D721Med (cell line): ENCODE measurements around the gene DEGS1.
"Not testable (repeated sequence)": the region's sequence is repeated elsewhere in the genome, so short reads cannot be mapped to it uniquely, and the experiment has no call there.

Experiments used
- DNase-seq: peaks from one replicate; pipeline ENCODE4 v3.0.0; 2011; ENCODE audit warnings: low spot score; ENCODE audit not compliant: insufficient read length
- FAIRE-seq: peaks from 2 replicates; lab custom pipeline; 2011; peaks lifted over from hg19 to GRCh38; lab: Jason Lieb, UNC
- TF ChIP-seq, protein P1 (sequence below): IDR thresholded peaks from 2 replicates; pipeline ENCODE4 v1.5.1; 2012; ENCODE audit warnings: mild to moderate bottlenecking, control low read depth; ENCODE audit not compliant: insufficient read depth; ENCODE audit errors: missing control alignments

DEGS1 gene

DNA sequence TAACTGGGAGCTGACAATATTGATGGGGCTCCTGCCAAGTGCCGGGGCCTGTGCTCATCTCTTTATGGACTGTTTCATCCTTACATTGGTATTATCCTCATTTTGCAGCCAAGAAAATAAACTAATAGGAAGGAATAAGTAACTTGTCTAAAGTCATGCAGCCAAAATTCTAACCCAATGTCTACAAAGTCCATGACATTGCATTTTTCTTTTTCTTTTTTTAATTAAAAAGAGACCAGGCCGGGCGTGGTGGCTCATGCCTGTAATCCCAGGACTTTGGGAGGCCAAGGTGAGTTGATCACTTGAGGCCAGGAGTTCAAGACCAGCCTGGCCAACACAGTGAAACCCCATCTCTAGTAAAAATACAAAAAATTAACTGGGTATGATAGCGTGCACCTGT is 18.8 kb downstream of the DEGS1 start:
- DNase-seq (no peak), FAIRE-seq (no peak)
- TF ChIP-seq, protein P1, sequence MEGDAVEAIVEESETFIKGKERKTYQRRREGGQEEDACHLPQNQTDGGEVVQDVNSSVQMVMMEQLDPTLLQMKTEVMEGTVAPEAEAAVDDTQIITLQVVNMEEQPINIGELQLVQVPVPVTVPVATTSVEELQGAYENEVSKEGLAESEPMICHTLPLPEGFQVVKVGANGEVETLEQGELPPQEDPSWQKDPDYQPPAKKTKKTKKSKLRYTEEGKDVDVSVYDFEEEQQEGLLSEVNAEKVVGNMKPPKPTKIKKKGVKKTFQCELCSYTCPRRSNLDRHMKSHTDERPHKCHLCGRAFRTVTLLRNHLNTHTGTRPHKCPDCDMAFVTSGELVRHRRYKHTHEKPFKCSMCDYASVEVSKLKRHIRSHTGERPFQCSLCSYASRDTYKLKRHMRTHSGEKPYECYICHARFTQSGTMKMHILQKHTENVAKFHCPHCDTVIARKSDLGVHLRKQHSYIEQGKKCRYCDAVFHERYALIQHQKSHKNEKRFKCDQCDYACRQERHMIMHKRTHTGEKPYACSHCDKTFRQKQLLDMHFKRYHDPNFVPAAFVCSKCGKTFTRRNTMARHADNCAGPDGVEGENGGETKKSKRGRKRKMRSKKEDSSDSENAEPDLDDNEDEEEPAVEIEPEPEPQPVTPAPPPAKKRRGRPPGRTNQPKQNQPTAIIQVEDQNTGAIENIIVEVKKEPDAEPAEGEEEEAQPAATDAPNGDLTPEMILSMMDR, result no peak

DNA sequence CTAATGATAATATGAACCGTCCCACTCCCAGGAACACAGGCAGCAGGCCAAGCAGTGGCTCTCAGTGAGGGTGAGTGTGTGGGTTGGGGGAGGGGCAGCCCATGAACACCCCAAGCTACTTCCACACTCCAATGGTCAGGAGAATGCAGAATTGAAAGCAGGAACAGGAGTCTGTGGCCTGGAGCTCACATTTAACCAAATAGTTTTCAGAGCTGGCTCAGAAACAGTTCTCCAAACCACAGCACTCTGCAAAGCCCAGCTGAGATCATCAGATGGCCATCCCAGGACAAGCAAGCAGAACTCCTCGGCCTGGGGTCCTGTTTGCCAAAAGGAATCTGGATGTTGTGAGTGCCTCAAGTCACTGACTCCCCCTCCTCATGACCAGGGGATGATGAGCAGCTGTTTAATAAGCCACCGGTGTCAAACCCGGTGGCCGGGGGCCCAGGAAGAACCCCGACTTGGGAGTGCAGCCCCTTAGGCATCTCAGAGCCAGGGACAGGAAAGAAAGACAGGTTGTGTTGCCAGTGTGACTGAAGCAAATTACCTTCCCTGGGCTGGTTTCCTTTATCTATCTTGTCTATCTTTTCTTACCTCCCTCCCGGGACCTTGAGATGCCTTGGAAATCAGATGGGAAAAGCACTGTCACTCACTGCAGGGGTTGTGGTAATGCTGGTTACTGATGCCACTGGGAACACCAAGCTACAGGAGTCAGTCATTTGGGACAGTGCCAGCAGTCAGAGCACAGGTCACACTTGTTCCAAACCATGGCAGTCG is 20.4 kb downstream of the DEGS1 start:
- TF ChIP-seq, protein P1, result no peak
- DNase-seq (no peak), FAIRE-seq (no peak)

DNA sequence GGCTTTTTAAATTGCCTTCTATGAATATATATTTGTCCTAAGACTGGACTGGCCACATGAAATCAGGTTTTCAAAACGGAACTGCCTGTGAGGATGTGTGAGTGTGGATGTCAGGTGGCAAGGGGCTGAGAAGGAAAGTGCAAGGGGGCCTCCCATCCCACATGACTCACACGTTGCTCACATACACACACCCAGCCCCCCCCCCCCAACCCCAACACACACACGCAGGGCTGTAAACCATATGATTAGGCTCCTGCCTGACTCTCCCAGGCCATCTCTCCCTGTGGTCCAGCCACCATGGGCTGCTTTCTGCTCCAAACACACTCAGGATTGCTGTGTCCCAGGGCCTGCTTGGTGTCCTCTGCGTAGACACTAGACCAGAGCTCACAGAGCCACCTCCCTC is 22.4 kb downstream of the DEGS1 start:
- DNase-seq (no peak), FAIRE-seq (no peak)
- TF ChIP-seq, protein P1, result no peak

DNA sequence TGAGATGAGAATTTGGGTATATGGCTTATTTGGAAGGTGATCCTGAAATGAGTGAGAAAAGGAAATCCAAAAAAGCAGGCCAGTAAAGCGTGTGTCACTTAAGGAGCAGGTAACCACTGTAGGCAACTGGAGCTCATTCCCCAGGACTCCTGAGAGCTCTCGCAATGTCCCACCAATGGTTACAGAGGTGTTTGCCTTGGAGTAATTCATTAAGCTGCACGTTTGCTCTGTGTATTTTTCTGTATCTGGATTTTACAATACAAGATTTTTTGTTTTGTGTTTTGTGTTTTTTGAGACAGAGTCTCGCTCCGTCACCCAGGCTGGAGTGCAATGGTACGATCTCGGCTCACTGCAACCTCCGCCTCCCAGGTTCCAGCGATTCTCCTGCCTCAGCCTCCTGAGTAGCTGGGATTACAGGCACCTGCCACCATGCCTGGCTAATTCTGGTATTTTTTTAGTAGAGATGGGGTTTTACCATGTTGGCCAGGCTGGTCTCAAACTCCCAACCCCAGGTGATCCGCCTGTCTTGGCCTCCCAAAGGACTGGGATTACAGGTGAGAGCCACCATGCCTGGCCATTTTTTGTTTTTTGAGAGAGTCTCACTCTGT is 23.0 kb downstream of the DEGS1 start:
- FAIRE-seq, DNase-seq: not testable (repeated sequence)

DNA sequence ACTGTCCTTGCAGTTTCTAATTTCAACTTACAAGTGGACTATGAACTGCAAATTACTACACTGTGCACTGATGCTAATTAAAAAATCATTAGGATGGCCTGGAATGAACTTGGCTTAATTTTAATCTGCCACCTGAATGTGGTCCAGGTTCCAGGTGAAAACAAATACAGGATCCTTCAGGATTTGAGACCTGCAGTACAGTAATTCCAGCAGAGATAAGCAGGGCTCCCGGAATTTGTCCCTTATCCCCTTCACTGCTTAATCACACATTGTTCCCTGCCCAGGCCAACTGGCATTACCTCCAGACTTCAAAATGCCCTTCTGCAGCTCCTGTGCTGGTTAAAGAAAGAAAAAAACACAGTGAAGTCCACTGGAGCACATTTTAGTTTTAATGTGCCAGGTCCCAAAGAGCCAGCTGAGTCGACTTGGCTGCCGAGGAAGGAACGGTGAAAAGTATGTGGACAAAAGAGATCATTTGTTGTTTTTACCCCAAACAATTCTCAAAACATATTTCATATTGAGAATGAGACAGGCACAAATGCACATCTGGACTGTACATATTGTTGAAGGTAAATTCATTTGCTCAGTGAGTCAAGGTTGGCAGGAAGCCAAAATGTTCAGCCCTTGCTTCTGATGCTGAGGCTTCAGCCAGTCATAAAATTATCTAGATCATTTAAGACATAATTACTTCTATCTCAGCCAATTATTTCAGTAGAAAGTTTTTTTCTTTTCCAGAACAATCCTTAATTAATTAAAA is 28.3 kb downstream of the DEGS1 start:
- DNase-seq (no peak), FAIRE-seq (no peak)
- TF ChIP-seq, protein P1, result no peak

DNA sequence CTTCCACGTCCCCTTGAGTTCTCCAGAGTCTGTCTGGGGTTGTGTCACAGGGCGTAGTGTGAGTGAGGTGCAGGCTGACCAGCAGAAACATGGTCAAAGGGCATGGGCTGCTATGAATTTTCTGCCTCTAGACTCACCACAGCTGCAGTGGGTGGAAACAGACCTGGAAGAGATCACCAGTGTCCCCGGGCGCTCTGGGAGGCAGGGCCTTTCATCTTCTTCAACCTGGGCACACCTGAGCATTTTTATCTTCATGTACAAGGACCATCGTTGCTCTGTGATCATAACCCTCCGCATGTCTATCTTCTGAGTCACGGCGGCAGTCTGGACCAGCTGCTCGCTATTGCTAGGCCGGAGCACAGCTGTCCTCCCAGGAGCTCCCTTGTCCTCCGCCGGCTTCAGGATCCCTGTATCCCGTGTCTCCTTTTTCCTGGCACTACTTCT is 29.6 kb downstream of the DEGS1 start:
- TF ChIP-seq, protein P1, result no peak
- FAIRE-seq (no peak), DNase-seq (no peak)

DNA sequence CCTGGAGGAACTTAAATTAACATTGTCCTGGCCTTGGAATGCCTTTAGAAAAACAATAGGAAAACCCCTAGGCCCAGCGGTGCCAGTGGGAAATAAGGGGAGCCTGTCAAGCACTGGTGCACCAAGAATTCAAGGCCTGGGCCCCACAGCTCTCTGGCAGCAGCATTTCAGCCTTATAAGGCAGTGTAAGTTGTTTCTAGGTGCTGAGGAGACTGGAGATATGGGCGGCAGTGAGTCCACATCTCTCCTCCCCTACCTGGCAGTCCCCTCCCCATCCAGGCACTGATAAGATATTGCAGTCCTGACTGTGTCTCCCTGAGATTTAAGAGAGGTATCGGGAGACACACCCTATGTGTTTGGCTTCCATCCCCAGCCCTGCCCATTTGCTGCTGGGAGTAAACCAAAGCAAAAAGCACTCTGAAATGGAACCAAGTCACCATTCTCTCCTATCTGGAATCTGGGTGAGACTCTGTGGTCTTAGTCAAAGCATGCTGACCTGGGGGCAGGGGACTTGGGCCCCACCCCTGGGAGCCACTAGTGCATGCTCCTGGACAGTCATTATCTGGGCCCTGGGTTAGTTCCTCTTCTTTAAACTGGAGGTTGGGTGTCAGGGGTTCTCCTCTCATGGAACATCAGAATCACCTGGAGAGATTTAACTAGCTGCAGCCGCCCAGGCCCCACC is 30.5 kb downstream of the DEGS1 start:
- DNase-seq, result no peak
- no peak for FAIRE-seq
- TF ChIP-seq, protein P1, result no peak
